ENCODE measurements around the gene PALM.

Gene PALM

DNA sequence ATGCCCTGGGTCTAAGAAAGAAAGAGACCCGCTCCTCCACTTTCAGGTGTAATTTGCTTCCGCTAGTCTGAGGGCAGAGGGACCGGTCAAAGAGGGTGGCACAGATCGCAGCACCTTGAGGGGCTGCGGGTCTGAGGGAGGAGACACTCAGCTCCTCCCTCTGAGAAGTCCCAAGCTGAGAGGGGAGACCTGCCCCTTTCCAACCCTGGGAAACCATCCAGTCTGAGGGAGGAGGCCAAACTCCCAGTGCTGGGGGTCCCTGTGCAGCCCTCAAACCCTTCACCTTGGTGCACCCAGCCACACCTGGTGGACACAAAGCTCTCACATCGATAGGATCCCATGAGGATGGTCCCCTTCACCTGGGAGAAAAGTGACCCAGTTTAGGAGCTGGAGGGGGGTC is 55.1 kb downstream of the PALM start:
- Histone ChIP-seq H3K36me3 (ENCODE audit: insufficient read depth, low read length) (no peaks in the 10 kb centered on the region), H3K27ac (ENCODE audit: low read depth, low read length) (no peak overlapping the region), H3K4me1 (ENCODE audit: insufficient read depth, low read length) (no peaks in the 10 kb centered on the region), H3K4me3 (ENCODE audit: low read length) (no peak overlapping the region), H3K9me3 (ENCODE audit: insufficient read depth, low read depth, low read length) (no peaks in the 10 kb centered on the region), H3K27me3 (ENCODE audit: insufficient read depth, low read length) (no peaks in the 10 kb centered on the region), H3K9ac (ENCODE audit: low read depth, low read length) (no peak overlapping the region)
- WGBS = 91% methylated on average over 6 of the region's 6 CpGs

GRCh38 chr19:764301-764700 is 55.6 kb downstream of the PALM start:
- no peaks in the 10 kb centered on the region for H3K36me3 ChIP-seq (ENCODE audit: insufficient read depth, low read length)
- no peak overlapping the region for H3K27ac ChIP-seq (ENCODE audit: low read depth, low read length)
- H3K9me3 ChIP-seq (ENCODE audit: insufficient read depth, low read depth, low read length) = no peaks in the 10 kb centered on the region
- no peak overlapping the region for H3K4me3 ChIP-seq (ENCODE audit: low read length)
- no peak overlapping the region for H3K9ac ChIP-seq (ENCODE audit: low read depth, low read length)
- no peaks in the 10 kb centered on the region for H3K4me1 ChIP-seq (ENCODE audit: insufficient read depth, low read length)
- WGBS = 93% methylated on average over 12 of the region's 12 CpGs
- no peaks in the 10 kb centered on the region for H3K27me3 ChIP-seq (ENCODE audit: insufficient read depth, low read length)

DNA sequence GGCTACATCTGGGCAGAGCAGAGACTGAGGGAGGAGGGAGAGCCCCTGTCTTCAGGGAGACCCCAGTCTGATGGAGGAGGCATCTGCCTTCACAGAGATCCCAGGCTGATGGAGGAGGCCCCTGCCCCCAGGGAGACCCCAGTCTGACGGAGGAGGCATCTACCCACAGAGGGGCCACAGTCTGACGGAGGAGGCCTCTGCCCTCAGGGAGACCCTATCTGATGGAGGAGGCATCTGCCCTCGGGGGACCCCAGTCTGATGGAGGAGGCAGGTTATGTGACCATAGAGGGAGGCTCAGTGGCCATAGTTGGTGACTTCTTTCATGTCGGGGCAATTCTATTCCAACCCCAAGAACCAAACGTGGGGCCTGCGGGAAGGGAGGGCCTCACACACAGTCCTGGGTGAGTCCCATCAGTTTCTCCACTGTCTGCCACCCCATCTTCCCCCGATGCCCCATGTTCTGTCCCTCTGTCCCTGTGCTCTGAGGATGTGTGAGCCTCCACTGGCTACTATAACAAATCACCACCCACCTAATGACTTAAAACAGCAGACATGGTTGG is 56.5 kb downstream of the PALM start:
- Histone ChIP-seq H3K27ac (ENCODE audit: low read depth, low read length) (no peak overlapping the region), H3K27me3 (ENCODE audit: insufficient read depth, low read length) (no peaks in the 10 kb centered on the region), H3K4me1 (ENCODE audit: insufficient read depth, low read length) (no peaks in the 10 kb centered on the region), H3K9me3 (ENCODE audit: insufficient read depth, low read depth, low read length) (no peaks in the 10 kb centered on the region), H3K36me3 (ENCODE audit: insufficient read depth, low read length) (no peaks in the 10 kb centered on the region), H3K4me3 (ENCODE audit: low read length) (no peak overlapping the region), H3K9ac (ENCODE audit: low read depth, low read length) (no peak overlapping the region)
- WGBS = 80% methylated on average over 7 of the region's 7 CpGs

- 87% methylated on average over 14 of the region's 14 CpGs for WGBS
- Histone ChIP-seq H3K27ac (ENCODE audit: low read depth, low read length) (no peak overlapping the region), H3K4me1 (ENCODE audit: insufficient read depth, low read length) (no peaks in the 10 kb centered on the region), H3K36me3 (ENCODE audit: insufficient read depth, low read length) (no peaks in the 10 kb centered on the region), H3K27me3 (ENCODE audit: insufficient read depth, low read length) (no peaks in the 10 kb centered on the region), H3K9me3 (ENCODE audit: insufficient read depth, low read depth, low read length) (no peaks in the 10 kb centered on the region), H3K9ac (ENCODE audit: low read depth, low read length) (no peak overlapping the region), H3K4me3 (ENCODE audit: low read length) (no peak overlapping the region)
These were observed 59.7 kb downstream of the PALM start for GRCh38 chr19:768424-768823.

DNA sequence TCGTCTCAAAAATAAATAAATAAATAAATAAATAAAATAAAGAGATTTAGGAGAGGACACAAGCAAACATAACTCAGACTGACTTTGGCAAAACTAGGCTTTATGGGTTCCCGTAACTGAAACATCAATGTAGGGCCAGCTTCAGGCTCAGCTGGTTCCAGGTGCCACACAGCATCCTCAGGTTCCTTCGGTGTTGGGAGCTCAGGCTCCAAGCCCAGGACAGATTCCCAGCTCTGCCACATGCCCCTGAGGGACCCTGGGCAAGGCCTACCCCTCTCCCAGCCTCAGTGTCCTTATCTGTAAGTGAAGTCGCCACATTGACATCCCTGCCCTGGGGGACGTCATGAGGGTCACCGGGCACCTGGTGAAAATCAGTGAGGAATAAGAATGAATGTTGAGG is 60.9 kb downstream of the PALM start:
- 89% methylated on average over 5 of the region's 6 CpGs for WGBS
- Histone ChIP-seq H3K4me3 (ENCODE audit: low read length) (no peak overlapping the region), H3K9ac (ENCODE audit: low read depth, low read length) (no peak overlapping the region), H3K9me3 (ENCODE audit: insufficient read depth, low read depth, low read length) (no peaks in the 10 kb centered on the region), H3K27me3 (ENCODE audit: insufficient read depth, low read length) (no peaks in the 10 kb centered on the region), H3K27ac (ENCODE audit: low read depth, low read length) (no peak overlapping the region), H3K4me1 (ENCODE audit: insufficient read depth, low read length) (no peaks in the 10 kb centered on the region), H3K36me3 (ENCODE audit: insufficient read depth, low read length) (no peaks in the 10 kb centered on the region)

DNA sequence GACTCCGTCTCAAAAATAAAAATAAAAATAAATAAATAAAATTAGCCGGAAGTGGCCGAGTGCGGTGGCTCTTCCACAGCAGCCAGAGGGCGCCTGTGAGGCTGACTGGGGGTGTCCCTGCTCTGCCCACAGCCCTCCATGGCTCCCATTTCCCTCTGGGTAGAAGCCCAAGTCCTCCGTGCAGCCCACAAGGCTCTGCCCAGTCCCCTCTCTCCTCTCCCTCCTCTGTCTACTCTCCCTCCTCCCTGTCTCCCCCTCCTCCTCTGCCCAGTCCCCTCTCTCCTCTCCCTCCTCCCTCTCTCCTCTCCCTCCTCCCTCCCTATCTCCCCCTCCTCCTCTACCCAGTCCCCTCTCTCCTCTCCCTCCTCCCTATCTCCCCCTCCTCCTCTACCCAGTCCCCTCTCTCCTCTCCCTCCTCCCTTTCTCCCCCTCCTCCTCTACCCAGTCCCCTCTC is 62.6 kb downstream of the PALM start:
- Histone ChIP-seq H3K4me3 (ENCODE audit: low read length) (no peak overlapping the region), H3K27ac (ENCODE audit: low read depth, low read length) (no peak overlapping the region), H3K9ac (ENCODE audit: low read depth, low read length) (no peak overlapping the region), H3K27me3 (ENCODE audit: insufficient read depth, low read length) (no peaks in the 10 kb centered on the region), H3K4me1 (ENCODE audit: insufficient read depth, low read length) (no peaks in the 10 kb centered on the region), H3K36me3 (ENCODE audit: insufficient read depth, low read length) (no peaks in the 10 kb centered on the region), H3K9me3 (ENCODE audit: insufficient read depth, low read depth, low read length) (no peaks in the 10 kb centered on the region)
- WGBS = 65% methylated on average over 5 of the region's 6 CpGs

GRCh38 chr19:772063-772462 is 63.3 kb downstream of the PALM start:
- H3K27ac ChIP-seq (ENCODE audit: low read depth, low read length) = no peak overlapping the region

DNA sequence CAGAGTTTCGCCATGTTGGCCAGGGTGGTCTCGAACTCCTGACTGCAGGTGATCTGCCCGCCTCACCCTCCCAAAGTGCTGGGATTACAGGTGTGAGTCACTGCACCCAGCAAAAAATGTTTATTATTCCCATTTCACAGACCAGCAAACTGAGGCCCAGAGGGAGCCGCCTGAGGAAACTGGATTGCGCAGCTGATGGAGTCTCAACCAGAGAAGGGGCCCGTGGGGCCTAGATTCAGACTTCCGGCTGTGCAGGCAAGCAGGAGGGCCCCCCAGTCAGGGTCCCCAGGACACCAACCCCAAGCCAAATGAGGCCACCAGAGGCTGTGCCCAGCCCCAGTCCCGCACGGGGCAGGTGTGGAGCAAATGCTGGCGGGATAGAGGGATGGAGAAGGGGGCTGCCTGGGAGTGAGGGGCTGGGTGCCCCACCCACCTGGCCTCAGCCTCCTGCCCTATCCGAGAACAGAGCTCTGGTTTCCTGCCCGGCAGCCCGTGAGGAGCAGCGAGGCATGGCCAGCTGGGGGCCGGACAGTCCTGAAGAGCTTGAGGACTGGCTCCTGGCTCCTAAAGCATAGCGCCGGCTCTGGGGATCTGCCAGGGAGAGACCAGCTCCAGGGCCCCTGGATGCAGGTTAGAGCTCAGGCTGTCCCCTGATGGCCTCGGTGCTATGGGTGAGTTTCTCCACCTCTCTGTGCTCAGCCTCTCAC is 64.1 kb downstream of the PALM start:
- WGBS = 75% methylated on average over 18 of the region's 18 CpGs
- no peak overlapping the region for H3K4me3 ChIP-seq (ENCODE audit: low read length)
- H3K27ac ChIP-seq (ENCODE audit: low read depth, low read length) = no peak overlapping the region
- H3K9me3 ChIP-seq (ENCODE audit: insufficient read depth, low read depth, low read length) = no peaks in the 10 kb centered on the region
- no peaks in the 10 kb centered on the region for H3K4me1 ChIP-seq (ENCODE audit: insufficient read depth, low read length)
- H3K36me3 ChIP-seq (ENCODE audit: insufficient read depth, low read length) = no peaks in the 10 kb centered on the region
- no peak overlapping the region for H3K9ac ChIP-seq (ENCODE audit: low read depth, low read length)
- H3K27me3 ChIP-seq (ENCODE audit: insufficient read depth, low read length) = no peaks in the 10 kb centered on the region

More at GRCh38 chr19:772063-772462, 63.3 kb downstream of the PALM start:
- H3K9ac ChIP-seq (ENCODE audit: low read depth, low read length) = no peak overlapping the region
- H3K9me3 ChIP-seq (ENCODE audit: insufficient read depth, low read depth, low read length) = no peaks in the 10 kb centered on the region
- H3K27me3 ChIP-seq (ENCODE audit: insufficient read depth, low read length) = no peaks in the 10 kb centered on the region
- H3K4me3 ChIP-seq (ENCODE audit: low read length) = no peak overlapping the region
- no peaks in the 10 kb centered on the region for H3K36me3 ChIP-seq (ENCODE audit: insufficient read depth, low read length)
- 82% methylated on average over 5 of the region's 5 CpGs for WGBS
- H3K4me1 ChIP-seq (ENCODE audit: insufficient read depth, low read length) = no peaks in the 10 kb centered on the region

DNA sequence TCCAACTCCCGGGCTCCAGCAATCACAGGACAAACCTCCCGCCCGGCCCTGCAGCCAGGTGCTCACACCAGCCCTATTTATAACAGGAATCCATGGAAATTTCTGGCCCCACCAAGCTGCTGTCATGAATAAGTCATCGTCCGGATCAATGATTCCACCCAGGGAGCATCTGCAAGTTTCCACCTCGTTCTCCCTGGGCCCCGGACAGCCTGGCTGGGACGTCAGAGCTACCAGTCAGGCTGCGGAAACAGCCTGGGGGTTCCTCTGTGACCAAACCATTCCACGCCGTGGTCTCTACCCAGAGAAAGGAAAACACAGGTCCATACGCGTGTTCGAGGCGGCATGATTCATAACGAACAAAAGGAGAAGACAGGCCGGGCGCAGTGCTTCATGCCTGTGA is 67.8 kb downstream of the PALM start:
- Histone ChIP-seq H3K27ac (ENCODE audit: low read depth, low read length) (no peak overlapping the region), H3K4me1 (ENCODE audit: insufficient read depth, low read length) (no peaks in the 10 kb centered on the region), H3K9ac (ENCODE audit: low read depth, low read length) (no peak overlapping the region), H3K9me3 (ENCODE audit: insufficient read depth, low read depth, low read length) (no peaks in the 10 kb centered on the region), H3K36me3 (ENCODE audit: insufficient read depth, low read length) (no peaks in the 10 kb centered on the region), H3K4me3 (ENCODE audit: low read length) (no peak overlapping the region), H3K27me3 (ENCODE audit: insufficient read depth, low read length) (no peaks in the 10 kb centered on the region)
- WGBS = 89% methylated on average over 18 of the region's 18 CpGs

GRCh38 chr19:778910-779653 is 70.3 kb downstream of the PALM start:
- Histone ChIP-seq H3K9ac (ENCODE audit: low read depth, low read length) (no peak overlapping the region), H3K27ac (ENCODE audit: low read depth, low read length) (no peak overlapping the region), H3K36me3 (ENCODE audit: insufficient read depth, low read length) (no peaks in the 10 kb centered on the region), H3K4me3 (ENCODE audit: low read length) (no peak overlapping the region), H3K4me1 (ENCODE audit: insufficient read depth, low read length) (peaks cover 15% of the 10 kb centered on the region), H3K27me3 (ENCODE audit: insufficient read depth, low read length) (no peaks in the 10 kb centered on the region), H3K9me3 (ENCODE audit: insufficient read depth, low read depth, low read length) (no peaks in the 10 kb centered on the region)
- WGBS = 89% methylated on average over 36 of the region's 36 CpGs

GRCh38 chr19:780935-781334 is 72.2 kb downstream of the PALM start:
- Histone ChIP-seq H3K4me3 (ENCODE audit: low read length) (no peak overlapping the region), H3K27ac (ENCODE audit: low read depth, low read length) (no peak overlapping the region), H3K27me3 (ENCODE audit: insufficient read depth, low read length) (no peaks in the 10 kb centered on the region), H3K9ac (ENCODE audit: low read depth, low read length) (no peak overlapping the region), H3K36me3 (ENCODE audit: insufficient read depth, low read length) (no peaks in the 10 kb centered on the region), H3K4me1 (ENCODE audit: insufficient read depth, low read length) (peaks cover 15% of the 10 kb centered on the region), H3K9me3 (ENCODE audit: insufficient read depth, low read depth, low read length) (no peaks in the 10 kb centered on the region)
- WGBS = 91% methylated on average over 15 of the region's 15 CpGs
